Panc1 (cell line): Measurements from ENCODE around the gene GPATCH2L. TPM values are rescaled to one million over a fixed set of nuclear protein-coding genes. Genes with fewer than 3 reads are reported as not detected.

ENCODE experiments used
- ATAC-seq: fragments of 200-7000 bp; cut with Tn5 transposase; 2 replicates; pipeline ENCODE4 v1.9.1; 2020; ENCODE audit warnings: mild to moderate bottlenecking, moderate library complexity
- BruUV-seq: library from RNA; stranded (reverse); fragments of 400-500 nt; replicated peaks from 2 replicates; lab custom pipeline; 2021; lab: Mats Ljungman, UMichigan
- CTCF ChIA-PET: fragments of 300-600 bp; sonication (Branson Sonifier 250); formaldehyde crosslinking; loops from one replicate; lab custom pipeline; 2022; ENCODE audit warnings: antibody characterized with exemption; lab: Charles Lee
- POLR2A ChIA-PET: fragments of 300-600 bp; sonication (Branson Sonifier 250); formaldehyde crosslinking; loops from one replicate; lab custom pipeline; 2022; ENCODE audit warnings: antibody characterized with exemption; lab: Charles Lee
- DNase-seq: peaks from one replicate; pipeline ENCODE4 v3.0.0-alpha.2; 2010; ENCODE audit warnings: low read depth, low spot score
- H3K27ac ChIP-seq: 2 replicates; pipeline ENCODE4 v1.5.1; 2011; ENCODE audit warnings: mild to moderate bottlenecking, low read length, inconsistent platforms
- H3K27me3 ChIP-seq: fragments of 200-500 bp; sonication (Bioruptor generic); 2 replicates; pipeline ENCODE4 v1.6.0; 2014; ENCODE audit warnings: low read length, inconsistent platforms; ENCODE audit not compliant: control insufficient read depth, insufficient read depth
- H3K36me3 ChIP-seq: fragments of 200-500 bp; sonication (Bioruptor generic); 2 replicates; pipeline ENCODE4 v1.5.1; 2014; ENCODE audit warnings: inconsistent platforms, mild to moderate bottlenecking, low read length, moderate library complexity; ENCODE audit not compliant: control insufficient read depth, insufficient read depth
- H3K4me1 ChIP-seq: 2 replicates; pipeline ENCODE4 v1.5.1; 2011; ENCODE audit warnings: inconsistent platforms, mild to moderate bottlenecking, low read length, moderate library complexity; ENCODE audit not compliant: control insufficient read depth, insufficient read depth
- H3K4me3 ChIP-seq, 2 experiments: 2 replicates each; pipeline ENCODE4 v1.5.1; 2011 to 2012; ENCODE audit warnings: low read depth in 2 of 2, low read length in 2 of 2, mild to moderate bottlenecking in 2 of 2, inconsistent platforms in 1 of 2, moderate library complexity in 1 of 2
- H3K9me3 ChIP-seq: fragments of 200-500 bp; sonication (Bioruptor generic); 2 replicates; pipeline ENCODE4 v1.5.1; 2014; ENCODE audit warnings: low read depth, mild to moderate bottlenecking, inconsistent platforms, low read length, moderate library complexity; ENCODE audit not compliant: control insufficient read depth, insufficient read depth
- POLR2AphosphoS5 ChIP-seq: IDR thresholded peaks from 2 replicates; pipeline ENCODE4 v1.6.1; 2012; ENCODE audit warnings: mild to moderate bottlenecking, low read depth, low read length, moderate library complexity
- SIN3A ChIP-seq: IDR thresholded peaks from 2 replicates; pipeline ENCODE4 v1.6.1; 2012; ENCODE audit warnings: low read depth, mild to moderate bottlenecking, low read length, moderate library complexity, borderline replicate concordance; ENCODE audit not compliant: insufficient read depth
- TCF7L2 ChIP-seq: IDR thresholded peaks from 2 replicates; pipeline ENCODE4 v1.6.1; 2011; ENCODE audit warnings: mild to moderate bottlenecking, low read depth, low read length, inconsistent platforms
- in situ Hi-C: cut with HindIII; loops from 2 replicates; pipeline ENCODE4 v1.10.0; 2016; ENCODE audit warnings: low sequenced_read_pairs, low pct_unique_long_range_greater_than_20kb
- intact Hi-C: fragments of 100-400 bp; cut with micrococcal nuclease; formaldehyde crosslinking; loops from one replicate; pipeline ENCODE4 v1.10.0; 2022; ENCODE audit not compliant: unreplicated experiment
- total RNA-seq: library from RNA; stranded (reverse); gene quantifications from one replicate; pipeline ENCODE4 v1.2.1, GENCODE V29; 2021; ENCODE audit not compliant: unreplicated experiment
- TF ChIP-seq, protein P1 (sequence below): fragments of 450-650 bp; IDR thresholded peaks from 2 replicates; pipeline ENCODE4 v1.5.1; 2017; ENCODE audit warnings: mild to moderate bottlenecking
- TF ChIP-seq, protein P2 (sequence below), 2 experiments: IDR thresholded peaks; 2 replicates each; pipeline ENCODE4 v1.6.1; 2011 to 2012; ENCODE audit warnings: low read depth in 2 of 2, control low read depth in 1 of 2, low read length in 1 of 2, mild to moderate bottlenecking in 1 of 2, moderate library complexity in 1 of 2; ENCODE audit not compliant: insufficient read depth in 1 of 2

GPATCH2L gene
- total RNA-seq, 1 experiment from 2014 or later = 35.0 TPM

DNA sequence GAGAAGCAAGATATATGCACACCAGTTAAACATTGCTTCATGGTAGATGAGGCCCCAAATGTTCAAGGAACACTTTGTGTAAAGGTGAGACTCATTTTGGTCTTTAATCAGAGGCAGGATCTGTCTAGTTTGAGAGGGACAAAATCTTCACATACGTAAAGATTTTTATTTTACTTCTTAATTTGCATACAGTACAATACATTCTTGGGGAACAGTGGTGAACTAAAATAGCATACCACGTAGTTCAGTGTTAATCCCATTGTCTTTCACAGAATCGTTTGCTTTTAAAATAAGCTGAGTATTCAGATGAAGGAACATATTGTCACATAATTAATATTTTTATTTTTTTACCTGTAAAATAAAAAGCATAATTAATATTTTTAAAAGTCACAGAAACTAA is 43.3 kb downstream of the GPATCH2L start:
- intact Hi-C loops = no loop called here
- no peaks in the 10 kb centered on the region for H3K4me1 ChIP-seq
- H3K27ac ChIP-seq = no peak overlapping the region
- H3K9me3 ChIP-seq = no peaks in the 10 kb centered on the region
- TF ChIP-seq, protein P1, sequence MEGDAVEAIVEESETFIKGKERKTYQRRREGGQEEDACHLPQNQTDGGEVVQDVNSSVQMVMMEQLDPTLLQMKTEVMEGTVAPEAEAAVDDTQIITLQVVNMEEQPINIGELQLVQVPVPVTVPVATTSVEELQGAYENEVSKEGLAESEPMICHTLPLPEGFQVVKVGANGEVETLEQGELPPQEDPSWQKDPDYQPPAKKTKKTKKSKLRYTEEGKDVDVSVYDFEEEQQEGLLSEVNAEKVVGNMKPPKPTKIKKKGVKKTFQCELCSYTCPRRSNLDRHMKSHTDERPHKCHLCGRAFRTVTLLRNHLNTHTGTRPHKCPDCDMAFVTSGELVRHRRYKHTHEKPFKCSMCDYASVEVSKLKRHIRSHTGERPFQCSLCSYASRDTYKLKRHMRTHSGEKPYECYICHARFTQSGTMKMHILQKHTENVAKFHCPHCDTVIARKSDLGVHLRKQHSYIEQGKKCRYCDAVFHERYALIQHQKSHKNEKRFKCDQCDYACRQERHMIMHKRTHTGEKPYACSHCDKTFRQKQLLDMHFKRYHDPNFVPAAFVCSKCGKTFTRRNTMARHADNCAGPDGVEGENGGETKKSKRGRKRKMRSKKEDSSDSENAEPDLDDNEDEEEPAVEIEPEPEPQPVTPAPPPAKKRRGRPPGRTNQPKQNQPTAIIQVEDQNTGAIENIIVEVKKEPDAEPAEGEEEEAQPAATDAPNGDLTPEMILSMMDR = no peak
- TF ChIP-seq, protein P2, sequence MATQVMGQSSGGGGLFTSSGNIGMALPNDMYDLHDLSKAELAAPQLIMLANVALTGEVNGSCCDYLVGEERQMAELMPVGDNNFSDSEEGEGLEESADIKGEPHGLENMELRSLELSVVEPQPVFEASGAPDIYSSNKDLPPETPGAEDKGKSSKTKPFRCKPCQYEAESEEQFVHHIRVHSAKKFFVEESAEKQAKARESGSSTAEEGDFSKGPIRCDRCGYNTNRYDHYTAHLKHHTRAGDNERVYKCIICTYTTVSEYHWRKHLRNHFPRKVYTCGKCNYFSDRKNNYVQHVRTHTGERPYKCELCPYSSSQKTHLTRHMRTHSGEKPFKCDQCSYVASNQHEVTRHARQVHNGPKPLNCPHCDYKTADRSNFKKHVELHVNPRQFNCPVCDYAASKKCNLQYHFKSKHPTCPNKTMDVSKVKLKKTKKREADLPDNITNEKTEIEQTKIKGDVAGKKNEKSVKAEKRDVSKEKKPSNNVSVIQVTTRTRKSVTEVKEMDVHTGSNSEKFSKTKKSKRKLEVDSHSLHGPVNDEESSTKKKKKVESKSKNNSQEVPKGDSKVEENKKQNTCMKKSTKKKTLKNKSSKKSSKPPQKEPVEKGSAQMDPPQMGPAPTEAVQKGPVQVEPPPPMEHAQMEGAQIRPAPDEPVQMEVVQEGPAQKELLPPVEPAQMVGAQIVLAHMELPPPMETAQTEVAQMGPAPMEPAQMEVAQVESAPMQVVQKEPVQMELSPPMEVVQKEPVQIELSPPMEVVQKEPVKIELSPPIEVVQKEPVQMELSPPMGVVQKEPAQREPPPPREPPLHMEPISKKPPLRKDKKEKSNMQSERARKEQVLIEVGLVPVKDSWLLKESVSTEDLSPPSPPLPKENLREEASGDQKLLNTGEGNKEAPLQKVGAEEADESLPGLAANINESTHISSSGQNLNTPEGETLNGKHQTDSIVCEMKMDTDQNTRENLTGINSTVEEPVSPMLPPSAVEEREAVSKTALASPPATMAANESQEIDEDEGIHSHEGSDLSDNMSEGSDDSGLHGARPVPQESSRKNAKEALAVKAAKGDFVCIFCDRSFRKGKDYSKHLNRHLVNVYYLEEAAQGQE (IDR thresholded peaks at IDR 0.05; ENCODE audit: insufficient read depth in 1 of 2, low read depth in 2 of 2, low read length in 1 of 2) = no peak
- TF ChIP-seq POLR2AphosphoS5 (no peak), TCF7L2 (no peak), SIN3A (no peak)
- ChIA-PET POLR2A (no interaction called here), CTCF (no interaction called here)
- DNase-seq = no peak
- no peak overlapping the region for H3K4me3 ChIP-seq
- peaks cover 29% of the 10 kb centered on the region for H3K36me3 ChIP-seq
- H3K27me3 ChIP-seq = no peaks in the 10 kb centered on the region
- BruUV-seq = no TSS peak
- ATAC-seq = no peak
- in situ Hi-C loops = no loop called here

DNA sequence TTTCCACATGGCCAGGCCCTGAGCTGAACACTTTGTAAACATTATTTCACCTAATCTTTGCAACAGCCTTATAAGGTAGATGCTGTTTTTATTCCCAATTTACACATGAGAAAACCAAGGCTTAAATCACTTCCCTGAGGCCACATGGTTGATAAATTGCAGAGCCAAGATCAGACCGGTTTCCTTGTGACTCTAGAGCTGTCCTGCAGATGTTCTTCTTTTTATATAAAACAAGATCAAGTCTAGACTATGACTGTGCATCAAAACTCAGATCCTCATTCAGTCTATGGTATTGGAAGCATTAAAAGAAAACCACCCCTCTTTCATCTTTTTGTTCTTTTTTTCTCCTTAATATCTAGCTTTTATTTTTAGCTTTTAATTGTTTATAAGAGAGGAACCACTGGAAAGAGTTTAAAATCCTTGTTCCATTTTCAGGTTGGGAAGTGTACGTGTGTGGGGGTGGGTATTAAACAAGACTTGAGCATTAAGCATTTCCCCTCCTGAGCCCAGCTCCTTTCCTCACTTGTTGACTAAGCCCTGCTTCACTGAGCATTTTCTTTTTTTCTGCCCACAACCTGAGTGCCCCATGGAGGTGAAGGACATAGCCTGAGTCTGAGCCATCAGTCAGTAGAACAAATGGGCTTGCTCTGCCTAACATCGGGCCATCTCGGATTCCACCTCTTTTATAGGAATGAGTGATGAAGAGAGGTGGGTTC is 45.4 kb downstream of the GPATCH2L start:
- Histone ChIP-seq H3K4me3 (no peak overlapping the region), H3K27me3 (no peaks in the 10 kb centered on the region), H3K27ac (no peak overlapping the region), H3K4me1 (no peaks in the 10 kb centered on the region), H3K9me3 (no peaks in the 10 kb centered on the region), H3K36me3 (peaks cover 31% of the 10 kb centered on the region)
- BruUV-seq = no TSS peak
- ChIA-PET CTCF (no interaction called here), POLR2A (no interaction called here)
- in situ Hi-C loops (no loop called here), intact Hi-C loops (no loop called here)
- DNase-seq (no peak), ATAC-seq (no peak)
- no peak for TF ChIP-seq SIN3A
- TF ChIP-seq, protein P1 = no peak
- no peak for TF ChIP-seq POLR2AphosphoS5
- TF ChIP-seq TCF7L2 = no peak
- TF ChIP-seq, protein P2 (IDR thresholded peaks at IDR 0.05; ENCODE audit: insufficient read depth in 1 of 2, low read depth in 2 of 2, low read length in 1 of 2) = no peak
